ENCODE data around the gene NKD2.

The NKD2 gene

GRCh38 chr5:1085391-1085790 is 76.8 kb downstream of the NKD2 start:
- DNase-seq (ENCODE audit: low read depth) = no peak
- H3K4me3 ChIP-seq (ENCODE audit: low read depth, low read length) = no peak overlapping the region
- no peak for TF ChIP-seq CTCF (IDR thresholded peaks at IDR 0.05; ENCODE audit: insufficient read depth, low read depth, low read length, missing control alignments)

GRCh38 chr5:1086137-1086536 is 77.5 kb downstream of the NKD2 start:
- DNase-seq (ENCODE audit: low read depth) = no peak
- TF ChIP-seq CTCF (IDR thresholded peaks at IDR 0.05; ENCODE audit: insufficient read depth, low read depth, low read length, missing control alignments) = no peak
- no peak overlapping the region for H3K4me3 ChIP-seq (ENCODE audit: low read depth, low read length)

GRCh38 chr5:1086871-1087270 is 78.3 kb downstream of the NKD2 start:
- no peak for DNase-seq (ENCODE audit: low read depth)
- no peak overlapping the region for H3K4me3 ChIP-seq (ENCODE audit: low read depth, low read length)
- TF ChIP-seq CTCF (IDR thresholded peaks at IDR 0.05; ENCODE audit: insufficient read depth, low read depth, low read length, missing control alignments) = no peak

- DNase-seq (ENCODE audit: low read depth) = no peak
- no peak for TF ChIP-seq CTCF (IDR thresholded peaks at IDR 0.05; ENCODE audit: insufficient read depth, low read depth, low read length, missing control alignments)
- no peak overlapping the region for H3K4me3 ChIP-seq (ENCODE audit: low read depth, low read length)
These were observed 78.8 kb downstream of the NKD2 start for GRCh38 chr5:1087428-1087827.

GRCh38 chr5:1088031-1088430 is 79.4 kb downstream of the NKD2 start:
- no peak overlapping the region for H3K4me3 ChIP-seq (ENCODE audit: low read depth, low read length)
- no peak for DNase-seq (ENCODE audit: low read depth)
- no peak for TF ChIP-seq CTCF (IDR thresholded peaks at IDR 0.05; ENCODE audit: insufficient read depth, low read depth, low read length, missing control alignments)

Data from GM12865 (cell line).